Measurements from ENCODE around the gene DEAF1.

DNA sequence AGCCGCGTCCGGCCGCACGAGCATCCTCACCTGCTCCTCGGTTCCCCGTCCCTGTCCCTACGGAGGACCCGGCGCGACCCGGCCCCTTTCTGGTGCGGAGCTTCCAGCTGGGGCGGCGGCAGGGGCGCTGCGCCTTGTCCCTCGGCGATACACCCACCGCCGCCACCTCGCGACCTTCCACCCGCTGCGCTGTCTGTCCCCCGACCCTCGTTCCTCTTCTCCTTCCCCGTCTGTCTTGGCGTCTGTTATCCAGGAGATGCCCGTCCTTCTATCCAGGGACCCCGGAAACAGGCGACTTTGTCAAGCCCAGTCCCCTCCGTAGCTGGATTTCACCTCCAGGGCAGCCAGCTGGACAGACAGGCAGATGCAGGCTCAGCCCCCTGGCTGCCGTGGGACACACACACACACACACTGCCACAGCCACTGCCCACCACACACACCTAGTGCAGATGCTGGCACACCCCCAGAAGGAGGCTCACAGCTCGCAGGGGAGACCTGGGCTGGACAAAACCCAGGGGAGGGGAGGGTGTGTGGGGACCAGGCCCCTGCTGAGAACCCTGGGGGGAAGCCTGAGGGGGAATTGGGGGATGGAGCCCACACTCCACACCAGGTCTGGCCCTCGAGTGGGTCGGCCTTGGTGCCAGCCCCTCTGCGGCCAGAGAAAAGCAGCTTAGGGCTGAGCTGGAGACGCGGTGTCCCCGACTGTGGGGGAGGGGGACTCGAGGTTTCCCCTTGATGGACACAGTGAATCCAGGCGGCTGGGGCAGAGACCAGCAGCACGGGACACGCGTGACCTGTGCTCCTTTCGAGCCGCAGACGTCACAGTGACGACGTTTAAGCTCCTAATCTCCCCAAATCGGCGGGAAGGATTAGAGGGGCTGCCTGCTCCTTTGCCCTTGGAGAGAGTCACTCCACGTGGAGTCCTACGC lies 57.2 kb downstream of the DEAF1 start:
- TF ChIP-seq, protein P1, sequence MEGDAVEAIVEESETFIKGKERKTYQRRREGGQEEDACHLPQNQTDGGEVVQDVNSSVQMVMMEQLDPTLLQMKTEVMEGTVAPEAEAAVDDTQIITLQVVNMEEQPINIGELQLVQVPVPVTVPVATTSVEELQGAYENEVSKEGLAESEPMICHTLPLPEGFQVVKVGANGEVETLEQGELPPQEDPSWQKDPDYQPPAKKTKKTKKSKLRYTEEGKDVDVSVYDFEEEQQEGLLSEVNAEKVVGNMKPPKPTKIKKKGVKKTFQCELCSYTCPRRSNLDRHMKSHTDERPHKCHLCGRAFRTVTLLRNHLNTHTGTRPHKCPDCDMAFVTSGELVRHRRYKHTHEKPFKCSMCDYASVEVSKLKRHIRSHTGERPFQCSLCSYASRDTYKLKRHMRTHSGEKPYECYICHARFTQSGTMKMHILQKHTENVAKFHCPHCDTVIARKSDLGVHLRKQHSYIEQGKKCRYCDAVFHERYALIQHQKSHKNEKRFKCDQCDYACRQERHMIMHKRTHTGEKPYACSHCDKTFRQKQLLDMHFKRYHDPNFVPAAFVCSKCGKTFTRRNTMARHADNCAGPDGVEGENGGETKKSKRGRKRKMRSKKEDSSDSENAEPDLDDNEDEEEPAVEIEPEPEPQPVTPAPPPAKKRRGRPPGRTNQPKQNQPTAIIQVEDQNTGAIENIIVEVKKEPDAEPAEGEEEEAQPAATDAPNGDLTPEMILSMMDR (IDR thresholded peaks at IDR 0.05), result no peak
- no peak for TF ChIP-seq POLR2A (IDR thresholded peaks at IDR 0.05)

Data from lower leg skin (tissue), 3 donors.